ENCODE results near the gene GALNT17. TPM values are rescaled to one million over a fixed set of nuclear protein-coding genes. Genes with fewer than 3 reads are reported as not detected.

Gene GALNT17
- total RNA-seq, 1 donor from 2014 or later = 3.9 TPM

GRCh38 chr7:71682841-71683781 lies 551.2 kb downstream of the GALNT17 start:
- no peak for TF ChIP-seq CTCF (IDR thresholded peaks at IDR 0.05; ENCODE audit: unreplicated experiment)
- H3K36me3 Mint-ChIP-seq (ENCODE audit: insufficient read depth) = no peaks in the 10 kb centered on the region
- peaks cover 11% of the 10 kb centered on the region for H3K27me3 Mint-ChIP-seq
- H3K27ac Mint-ChIP-seq = peak overlapping the region; percentile 35
- peaks cover 10% of the 10 kb centered on the region for H3K4me1 Mint-ChIP-seq (ENCODE audit: low read depth)
- DNase-seq (ENCODE audit: low spot score, unreplicated experiment) = no peak
- H3K4me3 Mint-ChIP-seq (ENCODE audit: low read depth) = peak overlapping the region; percentile 26
- no peaks in the 10 kb centered on the region for H3K9me3 Mint-ChIP-seq (ENCODE audit: low read depth)

- DNase-seq (ENCODE audit: low spot score, unreplicated experiment) = no peak
- peaks cover 4% of the 10 kb centered on the region for H3K27me3 Mint-ChIP-seq
Measured at GRCh38 chr7:71687286-71687685, 555.3 kb downstream of the GALNT17 start.

GRCh38 chr7:71687831-71688599 lies 556.1 kb downstream of the GALNT17 start:
- peaks cover 3% of the 10 kb centered on the region for H3K4me1 Mint-ChIP-seq (ENCODE audit: low read depth)
- H3K4me3 Mint-ChIP-seq (ENCODE audit: low read depth) = no peak overlapping the region
- no peaks in the 10 kb centered on the region for H3K27me3 Mint-ChIP-seq
- H3K36me3 Mint-ChIP-seq (ENCODE audit: insufficient read depth) = no peaks in the 10 kb centered on the region
- no peak for TF ChIP-seq CTCF (IDR thresholded peaks at IDR 0.05; ENCODE audit: unreplicated experiment)
- no peak overlapping the region for H3K27ac Mint-ChIP-seq
- no peaks in the 10 kb centered on the region for H3K9me3 Mint-ChIP-seq (ENCODE audit: low read depth)
- DNase-seq (ENCODE audit: low spot score, unreplicated experiment) = no peak

More at GRCh38 chr7:71687286-71687685, 555.3 kb downstream of the GALNT17 start:
- no peak overlapping the region for H3K4me3 Mint-ChIP-seq (ENCODE audit: low read depth)
- H3K36me3 Mint-ChIP-seq (ENCODE audit: insufficient read depth) = no peaks in the 10 kb centered on the region
- peaks cover 10% of the 10 kb centered on the region for H3K4me1 Mint-ChIP-seq (ENCODE audit: low read depth)
- H3K9me3 Mint-ChIP-seq (ENCODE audit: low read depth) = no peaks in the 10 kb centered on the region
- no peak overlapping the region for H3K27ac Mint-ChIP-seq
- no peak for TF ChIP-seq CTCF (IDR thresholded peaks at IDR 0.05; ENCODE audit: unreplicated experiment)

GRCh38 chr7:71691538-71691937 lies 559.6 kb downstream of the GALNT17 start:
- no peaks in the 10 kb centered on the region for H3K4me1 Mint-ChIP-seq (ENCODE audit: low read depth)
- no peaks in the 10 kb centered on the region for H3K36me3 Mint-ChIP-seq (ENCODE audit: insufficient read depth)
- no peaks in the 10 kb centered on the region for H3K9me3 Mint-ChIP-seq (ENCODE audit: low read depth)
- H3K27me3 Mint-ChIP-seq = no peaks in the 10 kb centered on the region
- H3K4me3 Mint-ChIP-seq (ENCODE audit: low read depth) = no peak overlapping the region
- H3K27ac Mint-ChIP-seq = no peak overlapping the region
- TF ChIP-seq CTCF (IDR thresholded peaks at IDR 0.05; ENCODE audit: unreplicated experiment) = no peak
- no peak for DNase-seq (ENCODE audit: low spot score, unreplicated experiment)

GRCh38 chr7:71694665-71695064 lies 562.7 kb downstream of the GALNT17 start:
- H3K4me1 Mint-ChIP-seq (ENCODE audit: low read depth) = no peaks in the 10 kb centered on the region
- peaks cover 11% of the 10 kb centered on the region for H3K9me3 Mint-ChIP-seq (ENCODE audit: low read depth)
- peaks cover 2% of the 10 kb centered on the region for H3K36me3 Mint-ChIP-seq (ENCODE audit: insufficient read depth)
- no peak for TF ChIP-seq CTCF (IDR thresholded peaks at IDR 0.05; ENCODE audit: unreplicated experiment)
- H3K27me3 Mint-ChIP-seq = no peaks in the 10 kb centered on the region
- no peak overlapping the region for H3K27ac Mint-ChIP-seq
- H3K4me3 Mint-ChIP-seq (ENCODE audit: low read depth) = no peak overlapping the region
- no peak for DNase-seq (ENCODE audit: low spot score, unreplicated experiment)

All from progenitor cell of endocrine pancreas (in vitro differentiated cells).